Inflammatory macrophage (primary cell): Measurements from ENCODE around the gene NAPG.
A peak's percentile ranks its signal among the peaks of the same experiment; 100 is the strongest.
"Not testable (repeated sequence)": the region's sequence is repeated elsewhere in the genome, so short reads cannot be mapped to it uniquely, and the experiment has no call there.

Experiments
- DNase-seq, 2 donors: peaks; one replicate each; pipeline ENCODE4 v3.0.0-alpha.2; 2020 to 2022

Gene NAPG

GRCh38 chr18:10552226-10552625 lies 26.4 kb downstream of the NAPG start:
- no peak for DNase-seq

DNA sequence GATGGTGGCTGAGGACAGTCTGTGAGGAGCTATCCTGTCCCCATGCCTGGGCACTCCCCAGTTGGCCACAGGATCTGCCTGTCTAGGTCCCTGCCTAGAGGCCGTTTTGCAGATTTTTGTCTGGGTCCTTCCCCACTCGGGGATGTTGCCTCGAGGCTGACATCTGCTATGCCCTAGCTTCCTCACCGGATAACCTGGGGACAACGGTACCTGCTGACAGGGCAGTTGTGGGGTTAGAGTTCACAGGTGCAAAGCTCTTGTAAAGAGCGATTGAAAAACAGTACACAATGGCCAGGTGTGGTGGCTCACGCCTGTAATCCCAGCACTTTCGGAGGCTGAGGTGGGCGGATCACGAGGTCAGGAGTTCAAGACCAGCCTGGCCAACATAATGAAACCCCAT lies 30.4 kb downstream of the NAPG start:
- DNase-seq: not testable (repeated sequence)

- DNase-seq: no peak
Observed at GRCh38 chr18:10557085-10557677, 31.4 kb downstream of the NAPG start.

- DNase-seq: no peak
Observed at GRCh38 chr18:10558243-10558966, 32.6 kb downstream of the NAPG start.

DNA sequence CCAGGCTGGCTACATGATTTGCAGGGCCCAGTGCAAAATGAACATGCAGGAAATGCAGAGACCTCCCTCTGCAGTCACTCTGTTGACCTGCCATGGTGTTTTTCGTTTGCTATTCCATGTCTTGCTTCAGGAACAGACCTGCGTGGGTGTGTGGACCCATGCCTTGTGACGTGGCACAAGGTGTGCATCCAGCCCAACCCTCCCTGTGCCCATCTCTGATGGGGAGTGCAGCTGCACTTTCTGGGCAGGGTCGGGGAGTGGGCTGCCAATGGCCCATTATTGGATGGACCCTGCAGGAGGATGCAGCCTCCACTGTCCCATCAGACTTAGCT lies 33.1 kb downstream of the NAPG start:
- DNase-seq: no peak

DNA sequence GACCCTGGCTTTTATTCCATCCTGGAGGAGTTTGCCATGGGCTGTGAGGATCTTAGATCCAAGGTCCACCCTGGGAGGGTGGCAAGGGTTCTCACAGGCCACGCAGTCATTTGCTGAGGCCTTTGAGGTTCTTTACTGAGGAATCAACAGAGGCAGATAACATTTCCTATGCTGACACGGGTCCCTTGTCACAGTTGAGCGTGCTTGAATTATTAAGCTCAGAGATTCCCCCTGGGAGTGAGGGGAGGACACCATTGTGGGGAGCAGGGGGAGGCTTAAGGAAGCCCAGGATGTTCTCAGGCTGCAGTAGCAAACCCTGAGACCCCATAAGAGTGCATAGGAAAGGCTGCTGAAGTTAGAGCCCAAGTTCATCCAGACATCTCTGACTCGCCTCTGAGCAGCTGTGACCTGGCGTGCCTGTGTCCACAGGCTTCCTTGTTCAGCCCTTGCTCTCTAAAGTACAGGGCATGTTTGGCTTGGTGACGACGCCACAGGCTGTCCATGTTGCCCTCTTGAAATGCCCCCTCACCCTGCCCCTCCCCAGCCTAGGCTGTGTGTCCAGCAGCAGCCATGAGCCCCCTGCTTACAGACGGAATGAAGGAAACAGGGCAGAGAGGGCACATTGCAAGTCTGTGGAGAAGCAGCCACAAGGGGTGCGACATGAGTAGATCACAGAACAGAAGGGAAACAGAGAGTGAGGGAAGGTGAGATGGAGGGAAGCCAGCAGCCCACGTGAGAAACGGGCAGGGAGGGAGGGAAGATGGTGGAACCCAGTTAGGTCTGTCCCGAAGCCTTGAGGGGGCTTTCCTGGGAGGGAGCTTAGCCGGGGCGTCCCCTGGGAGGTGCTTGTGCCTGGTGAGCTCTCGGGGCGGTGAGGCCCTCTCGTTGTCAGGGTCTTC lies 34.0 kb downstream of the NAPG start:
- DNase-seq: no peak

DNA sequence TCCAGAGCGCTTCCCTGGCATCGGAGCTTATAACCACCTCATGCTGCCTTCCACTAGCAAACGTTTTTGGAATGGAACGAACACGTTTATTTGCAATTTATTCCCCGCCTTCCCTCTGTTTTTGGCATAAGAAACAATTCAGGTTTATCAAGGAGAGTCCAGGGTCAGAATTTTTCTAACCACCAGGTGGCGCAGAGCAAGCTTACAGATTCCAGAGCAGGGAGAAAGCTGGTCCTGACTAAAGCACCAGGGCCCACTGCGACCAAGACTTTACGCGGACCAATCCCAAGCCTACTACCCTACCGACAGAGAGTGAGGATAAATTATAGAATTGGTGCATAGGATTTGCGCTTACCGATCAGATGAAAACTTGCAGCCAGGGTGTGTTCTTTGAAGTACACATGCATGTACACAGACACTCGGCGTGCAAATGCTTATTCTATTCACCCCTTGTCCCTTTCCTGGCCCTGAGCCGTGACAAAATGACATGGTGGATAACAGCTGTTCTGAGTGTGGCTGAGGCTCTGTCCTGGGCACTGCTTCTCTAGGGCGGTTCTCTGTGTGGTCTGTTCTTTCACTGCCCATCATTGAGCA lies 34.7 kb downstream of the NAPG start:
- DNase-seq: peak; percentile 63 to 74

- DNase-seq: no peak
Observed at GRCh38 chr18:10562773-10563160, 36.9 kb downstream of the NAPG start.

- no peak for DNase-seq
Observed at GRCh38 chr18:10563886-10564285, 38.1 kb downstream of the NAPG start.

DNA sequence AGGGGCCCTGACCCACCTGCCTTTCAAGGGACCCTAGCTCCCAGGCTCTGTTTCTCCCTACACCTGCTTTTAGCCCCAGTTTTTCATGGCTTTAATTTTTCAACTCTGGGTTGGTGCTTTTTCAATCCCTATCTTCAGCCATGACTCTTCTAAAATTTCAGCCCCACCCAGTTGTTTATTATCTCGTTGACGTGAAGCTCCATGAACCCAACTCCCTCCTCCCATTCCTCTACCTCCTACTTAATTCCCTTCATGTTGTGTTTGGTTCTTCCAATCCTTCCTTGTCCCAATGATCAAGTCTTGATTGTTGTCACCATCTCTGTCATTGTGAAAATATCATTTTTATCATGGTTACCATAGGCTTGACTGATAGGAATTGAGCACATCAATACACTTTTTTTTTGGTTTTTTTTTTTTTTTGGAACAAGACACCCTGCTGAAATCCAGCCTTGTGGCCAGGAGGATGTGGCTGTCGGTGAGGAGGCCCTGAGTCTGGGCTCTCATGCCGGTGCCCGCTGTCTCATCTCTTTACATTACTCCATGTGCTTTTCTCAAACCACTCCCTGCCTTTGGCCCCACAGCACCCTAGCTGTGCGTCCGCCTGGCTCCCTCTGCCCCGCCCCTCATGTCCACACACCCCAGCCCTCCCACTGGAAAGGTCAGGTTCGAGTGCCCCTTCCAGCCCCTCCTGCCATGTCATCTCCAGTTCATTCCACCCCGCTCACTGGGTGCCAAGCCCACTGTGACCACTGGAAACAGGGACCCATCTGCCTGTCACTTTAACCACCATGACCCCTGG lies 39.3 kb downstream of the NAPG start:
- DNase-seq: no peak

DNA sequence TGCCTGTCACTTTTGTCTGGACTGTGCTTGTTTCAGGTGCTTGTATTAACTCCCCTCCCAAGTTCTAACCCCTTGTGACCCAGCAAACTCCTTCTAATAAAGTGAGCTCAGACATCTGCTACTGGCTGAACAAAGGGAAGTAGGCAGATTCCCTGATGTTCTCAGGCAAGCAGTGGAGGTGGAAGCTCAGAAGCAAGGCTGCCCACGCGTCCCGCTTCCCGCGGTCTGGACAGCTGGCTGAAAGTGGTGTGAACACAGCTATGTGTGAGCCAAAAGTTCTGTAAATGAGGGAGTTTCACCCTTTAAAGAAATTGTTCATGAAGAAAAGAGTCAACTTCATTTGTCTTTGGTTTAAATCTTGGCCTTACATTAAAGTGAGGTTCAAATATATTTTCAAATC lies 40.0 kb downstream of the NAPG start:
- DNase-seq: peak; percentile 43 to 83

- DNase-seq: no peak
Observed at GRCh38 chr18:10566390-10566789, 40.6 kb downstream of the NAPG start.

- DNase-seq: not testable (repeated sequence)
Observed at GRCh38 chr18:10569941-10570340, 44.1 kb downstream of the NAPG start.

DNA sequence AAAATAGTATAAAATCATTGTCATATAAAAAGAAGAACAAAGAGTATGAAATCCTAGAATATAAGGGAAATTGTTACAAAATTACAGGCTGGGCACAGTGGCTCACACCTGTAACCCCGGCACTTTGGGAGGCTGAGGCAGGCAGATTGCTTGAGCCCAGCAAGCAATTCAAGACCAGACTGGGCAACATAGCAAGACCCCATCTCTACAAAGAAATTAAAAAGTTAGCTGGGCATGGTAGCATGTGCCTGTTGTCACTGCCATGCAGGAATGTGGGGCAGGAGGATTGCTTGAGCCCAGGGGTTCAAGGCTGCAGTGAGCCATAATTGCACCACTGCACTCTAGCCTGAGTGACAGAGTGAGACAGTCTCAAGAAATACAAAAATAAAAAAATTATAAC lies 44.8 kb downstream of the NAPG start:
- no peak for DNase-seq

DNA sequence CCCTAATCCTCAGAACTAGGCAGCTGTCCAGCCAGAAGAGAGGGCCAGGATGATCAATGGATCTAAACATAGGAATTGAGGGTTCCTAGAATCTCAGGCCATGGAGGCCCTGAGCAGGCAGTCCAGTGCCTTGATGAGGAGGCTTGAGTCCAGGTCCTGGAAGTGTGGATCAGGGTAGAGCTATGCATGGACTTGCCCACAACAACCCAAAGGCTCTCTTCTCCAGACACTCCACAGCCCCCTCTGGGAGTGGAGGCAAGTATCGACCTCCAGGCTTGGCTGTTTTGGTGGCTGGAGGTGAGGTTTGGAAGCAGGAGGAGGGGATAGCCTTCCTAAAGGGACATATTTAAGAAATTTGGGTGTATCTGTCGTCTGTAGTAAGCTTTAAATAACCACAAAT lies 45.7 kb downstream of the NAPG start:
- no peak for DNase-seq

GRCh38 chr18:10573261-10573660 lies 47.4 kb downstream of the NAPG start:
- DNase-seq: not testable (repeated sequence)

- not testable (repeated sequence) for DNase-seq
Observed at GRCh38 chr18:10574412-10574811, 48.6 kb downstream of the NAPG start.

GRCh38 chr18:10577842-10578572 lies 52.2 kb downstream of the NAPG start:
- not testable (repeated sequence) for DNase-seq

DNA sequence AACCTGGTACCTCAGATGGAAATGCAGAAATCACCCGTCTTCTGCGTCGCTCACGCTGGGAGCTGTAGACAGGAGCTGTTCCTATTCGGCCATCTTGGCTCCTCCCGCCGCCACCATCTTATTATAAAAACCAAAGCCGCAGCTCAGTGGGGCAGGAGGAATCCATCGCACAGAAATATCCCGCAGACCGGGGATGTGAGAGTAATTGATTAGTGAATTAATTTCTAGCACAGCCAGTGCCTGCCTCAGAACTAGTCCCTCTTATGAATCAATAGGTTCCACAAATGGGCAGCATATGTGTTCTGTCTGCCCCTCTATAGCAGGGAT lies 52.7 kb downstream of the NAPG start:
- not testable (repeated sequence) for DNase-seq

DNA sequence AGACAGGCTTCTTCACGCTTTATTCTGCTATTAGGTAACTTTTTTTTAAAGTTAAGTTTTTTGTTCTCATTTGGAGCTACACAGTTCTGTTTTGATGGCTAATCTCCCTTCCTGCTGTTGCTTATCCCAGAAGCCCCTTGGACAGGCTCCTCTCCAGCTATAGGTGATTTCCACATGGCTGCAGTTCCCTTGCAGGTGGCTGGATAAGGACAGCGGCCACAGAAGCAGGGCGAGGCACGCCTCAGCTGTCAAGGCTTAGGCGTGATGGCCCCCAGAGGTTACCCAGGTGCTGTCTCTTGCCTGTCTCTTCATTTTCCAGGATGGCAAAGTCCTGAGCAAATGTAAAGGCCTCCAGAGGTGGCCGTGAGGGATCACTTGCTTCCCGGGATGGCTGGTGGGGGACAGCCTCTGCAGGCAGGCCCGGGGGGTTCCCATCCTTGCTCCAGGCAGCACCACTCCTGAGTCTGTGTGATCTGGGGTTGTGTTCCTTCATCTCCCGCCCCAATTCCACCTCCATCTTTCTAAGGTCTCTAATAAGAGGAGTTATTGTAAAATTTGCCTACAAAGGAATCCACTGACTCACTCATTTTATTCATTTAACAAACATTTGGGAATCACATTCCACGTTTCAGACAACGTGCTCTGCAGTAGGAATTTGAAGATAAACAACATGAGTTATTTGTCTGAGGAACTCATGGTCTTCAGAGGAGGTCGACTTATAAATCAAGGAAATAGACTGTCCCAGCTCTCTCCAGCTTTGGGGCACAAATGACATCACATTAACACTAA lies 53.4 kb downstream of the NAPG start:
- DNase-seq: no peak

DNA sequence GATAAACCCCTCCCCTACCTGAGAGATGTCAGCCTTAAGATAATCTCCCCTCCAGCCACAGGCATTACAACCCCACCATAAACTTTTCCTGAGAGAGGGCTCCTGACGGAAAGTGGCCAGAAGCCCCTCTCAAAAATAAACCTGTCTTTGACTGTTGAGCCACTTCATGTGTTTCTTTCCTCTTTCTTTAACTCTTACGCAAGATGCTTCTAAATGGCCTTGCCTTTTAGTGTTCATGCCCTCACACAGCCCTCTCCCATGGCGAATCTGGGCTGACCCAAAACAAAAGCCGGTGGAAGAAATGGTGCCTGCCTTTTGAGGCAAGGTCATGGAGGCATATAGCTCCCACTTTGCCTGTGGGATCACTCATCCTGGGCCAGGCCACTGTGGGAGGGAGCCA lies 54.4 kb downstream of the NAPG start:
- no peak for DNase-seq
